Middle frontal gyrus (tissue), 1 donor: ENCODE data around the gene FOXL3.
"Not testable (repeated sequence)": the region's sequence is repeated elsewhere in the genome, so short reads cannot be mapped to it uniquely, and the experiment has no call there.

Source experiments
- DNase-seq: peaks from one replicate; pipeline ENCODE4 v3.0.0-alpha.2; 2015; ENCODE audit warnings: low spot score; ENCODE audit errors: extremely low spot score

Gene FOXL3

DNA sequence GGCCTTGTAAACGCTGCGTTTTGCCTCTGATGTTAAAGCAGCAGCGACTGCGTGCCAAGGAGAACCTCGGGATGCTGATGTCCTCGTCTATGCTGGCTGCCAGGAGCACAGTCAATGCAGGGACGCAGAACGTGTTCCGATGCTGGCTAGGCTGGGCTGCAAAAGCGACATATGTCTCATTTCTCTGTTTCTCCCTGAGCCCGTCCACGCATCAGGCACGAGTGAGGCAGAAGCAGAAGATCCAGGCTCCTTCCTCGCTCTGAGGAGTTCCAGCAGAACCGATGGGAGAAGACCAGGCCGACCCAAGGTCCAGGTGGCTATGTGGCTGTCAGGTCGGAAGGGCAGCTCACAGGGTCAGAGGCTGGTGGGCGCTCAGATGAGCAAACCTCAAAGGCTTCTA, 3.7 kb upstream of the FOXL3 start:
- DNase-seq = no peak

DNA sequence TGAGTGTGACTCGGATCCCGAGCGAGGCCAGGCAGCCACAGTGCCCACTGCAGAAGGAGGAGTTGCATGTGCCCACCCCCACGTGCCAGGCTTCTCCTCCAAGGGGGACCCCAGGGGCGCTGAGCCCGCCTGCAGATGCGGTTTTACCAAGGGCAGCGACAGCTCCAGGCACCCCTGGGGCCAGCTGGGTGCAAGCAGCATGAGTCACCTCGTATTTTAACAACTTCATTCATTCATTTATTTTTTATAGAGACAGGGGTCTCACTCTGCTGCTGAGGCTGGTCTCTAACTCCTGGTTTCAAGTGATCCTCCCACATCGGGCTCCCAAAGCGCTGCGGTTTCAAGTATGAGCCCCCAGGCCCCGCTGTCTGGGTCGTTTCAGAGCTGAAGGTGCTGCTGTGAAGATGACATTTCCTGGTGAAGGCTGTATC, 1.3 kb upstream of the FOXL3 start:
- DNase-seq = no peak

DNA sequence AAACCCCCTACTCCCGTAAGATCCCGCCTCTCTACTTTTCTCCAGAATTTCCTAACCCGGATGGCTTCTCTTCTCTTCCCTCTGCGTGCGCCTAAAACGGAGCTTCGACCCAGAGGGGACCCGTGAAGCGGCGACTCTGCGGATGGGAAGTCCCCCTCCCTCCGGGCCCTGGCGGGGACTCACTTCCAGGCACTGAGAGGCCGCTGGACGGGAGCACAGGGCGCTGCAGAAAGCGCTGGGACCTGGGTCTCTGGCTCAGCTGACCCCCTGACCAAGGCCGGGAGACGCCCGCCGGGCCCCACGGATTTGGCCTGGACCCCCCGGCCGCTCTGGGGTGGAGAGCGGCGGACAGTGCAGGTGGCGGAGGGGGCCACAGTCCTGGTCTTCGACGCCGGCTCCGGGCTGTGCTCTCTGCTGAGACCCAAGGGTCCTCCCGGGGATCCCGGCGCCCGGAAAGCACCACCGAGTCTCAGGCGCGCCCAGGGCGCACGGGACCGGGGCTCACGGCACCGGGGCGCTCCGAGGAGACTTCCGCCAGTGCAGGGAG, 688 bp upstream of the FOXL3 start:
- DNase-seq = no peak

DNA sequence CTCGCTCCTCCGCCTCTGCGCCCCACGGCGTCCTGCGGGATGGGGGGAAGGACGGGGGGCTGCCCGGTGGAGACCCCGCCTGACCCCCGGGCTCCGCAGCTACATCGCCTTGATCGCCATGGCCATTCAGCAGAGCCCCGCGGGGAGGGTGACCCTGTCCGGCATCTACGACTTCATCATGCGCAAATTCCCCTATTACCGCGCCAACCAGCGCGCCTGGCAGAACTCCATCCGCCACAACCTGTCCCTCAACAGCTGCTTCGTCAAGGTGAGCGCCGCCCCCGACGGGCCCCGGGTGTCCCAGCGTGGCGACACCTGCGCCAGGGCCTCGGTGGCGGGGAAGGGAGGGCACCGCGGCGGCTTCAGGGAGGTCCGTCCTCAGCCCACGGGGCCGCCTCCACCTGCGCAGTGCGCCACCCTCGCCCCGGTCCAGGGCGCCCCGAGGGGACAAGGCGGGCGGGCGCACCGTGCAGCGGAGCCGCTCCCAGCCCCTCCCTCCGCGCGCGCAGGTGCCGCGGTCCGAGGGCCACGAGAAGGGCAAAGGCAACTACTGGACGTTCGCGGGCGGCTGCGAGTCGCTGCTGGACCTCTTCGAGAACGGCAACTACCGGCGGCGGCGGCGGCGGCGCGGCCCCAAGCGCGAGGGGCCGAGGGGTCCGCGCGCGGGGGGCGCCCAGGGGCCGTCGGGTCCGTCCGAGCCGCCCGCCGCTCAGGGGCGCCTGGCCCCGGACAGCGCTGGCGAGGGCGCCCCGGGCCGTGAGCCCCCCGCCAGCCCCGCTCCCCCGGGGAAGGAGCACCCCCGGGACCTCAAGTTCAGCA, 793 bp downstream of the FOXL3 start:
- no peak for DNase-seq

DNA sequence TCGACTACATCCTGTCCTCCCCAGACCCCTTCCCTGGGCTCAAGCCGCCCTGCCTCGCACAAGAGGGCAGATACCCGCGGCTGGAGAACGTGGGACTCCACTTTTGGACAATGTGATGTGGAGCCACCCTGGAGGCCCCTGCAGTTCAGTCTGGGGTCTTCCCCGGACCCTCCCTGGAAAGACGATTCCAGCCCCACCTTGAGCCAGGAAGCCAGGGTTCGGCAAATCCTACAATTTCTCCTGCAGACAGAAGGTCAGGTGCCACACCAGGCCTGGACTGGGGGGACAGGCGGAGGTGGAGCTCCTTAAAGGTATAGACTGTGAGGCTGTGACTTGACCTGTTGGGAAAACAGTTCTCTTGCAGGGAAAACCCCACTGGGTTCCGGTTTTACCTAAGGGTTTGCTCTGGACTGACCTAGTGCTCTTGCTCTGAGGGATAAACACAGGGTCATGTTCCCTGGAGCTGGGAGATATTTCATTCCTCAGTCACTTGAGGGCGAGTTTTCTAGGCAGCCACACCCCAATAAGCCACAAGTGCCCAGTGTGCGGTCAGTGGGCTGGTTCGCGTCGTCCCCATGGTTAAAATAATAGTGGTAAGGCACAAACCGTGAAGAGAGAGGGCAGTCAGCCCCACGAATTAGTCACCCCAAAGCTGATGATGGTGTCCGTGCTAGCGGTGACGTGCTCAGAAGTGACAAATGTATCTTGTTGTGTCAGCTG, 1.6 kb downstream of the FOXL3 start:
- DNase-seq = no peak

DNA sequence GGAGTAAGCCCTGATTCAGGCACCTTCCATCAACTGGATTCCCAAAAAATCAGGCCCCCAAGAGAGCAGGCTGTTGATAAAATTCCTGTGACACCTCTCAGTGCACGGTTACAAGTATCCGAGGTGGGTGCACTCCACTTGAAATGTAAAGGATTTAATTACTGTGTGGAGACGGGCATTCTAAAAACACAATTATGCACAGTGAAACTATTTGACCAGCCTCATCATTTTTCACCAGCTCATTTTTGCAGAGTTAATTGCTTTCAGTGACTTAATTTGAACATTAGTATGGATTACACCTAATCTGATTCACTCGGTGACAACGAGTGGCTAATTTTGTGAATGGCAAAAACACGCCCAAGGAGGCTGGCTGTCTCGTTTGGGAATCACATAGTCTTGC, 2.3 kb downstream of the FOXL3 start:
- DNase-seq = no peak

DNA sequence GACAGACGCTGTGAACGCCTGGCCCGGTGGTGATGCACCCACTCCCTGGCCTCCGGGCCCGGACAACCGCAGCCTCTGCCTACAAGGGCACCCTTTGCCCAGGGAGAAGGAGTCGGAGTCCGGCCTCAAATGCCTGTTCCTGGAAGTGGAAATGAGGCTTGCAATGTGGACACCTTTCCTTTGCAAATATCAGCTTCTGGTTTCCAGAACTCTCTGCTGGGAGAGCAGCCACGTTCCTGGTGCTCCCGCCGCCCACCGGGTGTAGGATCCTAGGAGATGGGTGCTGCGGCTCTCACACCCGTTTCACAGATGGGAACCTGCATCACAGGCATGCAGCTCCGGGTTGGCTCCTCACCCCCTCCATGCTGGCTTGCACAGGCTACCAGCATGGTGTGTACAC, 2.9 kb downstream of the FOXL3 start:
- no peak for DNase-seq

DNA sequence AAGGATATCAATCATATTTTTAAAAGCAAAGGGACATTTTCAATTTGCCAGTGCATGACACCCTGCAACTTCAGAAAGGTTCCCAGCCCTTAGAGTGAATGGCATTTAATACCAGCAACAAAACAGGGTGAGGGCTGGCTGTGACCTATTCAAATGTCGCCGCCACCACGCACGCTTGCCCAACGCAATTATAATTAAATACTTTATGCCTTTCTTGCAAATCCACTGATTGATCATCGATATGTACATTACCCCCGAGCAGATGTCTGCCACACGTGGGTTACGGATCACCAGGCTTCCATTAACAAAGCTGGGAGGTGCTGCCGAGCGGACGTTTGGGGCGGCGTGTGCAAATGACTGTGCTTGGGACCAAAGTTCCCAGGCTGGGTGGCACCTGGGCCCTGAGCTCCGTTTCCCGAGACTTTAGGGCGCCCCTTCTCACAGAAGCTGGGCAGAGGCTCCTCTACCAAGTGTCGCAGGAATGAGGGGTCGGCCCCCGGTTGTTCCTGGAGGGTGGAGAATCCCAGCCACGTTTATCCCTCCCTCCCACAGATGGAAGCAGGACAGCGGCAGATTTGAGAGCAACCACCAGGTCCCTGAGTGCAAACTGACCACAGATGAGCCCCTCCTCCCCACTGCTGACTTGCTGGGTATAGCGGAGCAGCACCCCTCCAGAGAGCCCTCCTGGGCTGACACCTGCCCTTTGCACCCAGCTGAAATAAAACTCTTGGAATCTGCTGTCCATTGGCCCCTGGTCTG, 3.9 kb downstream of the FOXL3 start:
- no peak for DNase-seq

DNA sequence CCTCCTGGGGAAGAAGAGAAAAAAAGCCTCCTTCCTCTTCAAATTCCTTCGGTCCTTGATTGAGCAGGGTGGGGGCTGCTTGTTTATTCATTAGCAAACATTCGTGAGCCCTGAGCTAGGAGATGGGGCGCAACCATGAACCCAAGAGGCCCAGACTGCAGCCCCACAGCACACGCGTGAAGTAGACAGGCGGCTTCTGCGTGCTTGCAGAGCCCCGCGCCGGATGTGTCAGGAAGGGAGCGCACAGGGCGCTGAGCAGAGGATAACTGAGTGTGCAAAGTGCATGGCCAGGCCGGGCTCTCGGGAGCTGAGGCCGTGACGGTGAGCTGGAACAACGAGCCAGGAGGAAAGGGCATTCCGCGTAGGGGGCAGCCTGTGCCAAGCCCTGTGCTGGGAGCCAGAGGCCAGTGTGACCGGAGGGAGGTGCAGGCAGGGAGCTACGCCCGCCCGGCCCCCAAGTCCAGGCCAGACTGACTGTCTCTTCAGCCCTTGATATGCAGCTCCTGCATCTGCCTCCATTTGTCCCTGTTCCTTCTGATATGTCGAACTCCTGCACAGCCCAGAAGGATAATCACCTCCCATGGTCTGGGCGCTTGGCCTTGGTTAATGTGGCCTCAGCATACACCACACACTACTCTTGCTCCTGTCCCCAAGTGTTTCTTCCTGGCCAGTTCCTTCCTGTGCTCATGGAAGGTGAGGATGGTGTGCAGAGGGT, 4.6 kb downstream of the FOXL3 start:
- no peak for DNase-seq

DNA sequence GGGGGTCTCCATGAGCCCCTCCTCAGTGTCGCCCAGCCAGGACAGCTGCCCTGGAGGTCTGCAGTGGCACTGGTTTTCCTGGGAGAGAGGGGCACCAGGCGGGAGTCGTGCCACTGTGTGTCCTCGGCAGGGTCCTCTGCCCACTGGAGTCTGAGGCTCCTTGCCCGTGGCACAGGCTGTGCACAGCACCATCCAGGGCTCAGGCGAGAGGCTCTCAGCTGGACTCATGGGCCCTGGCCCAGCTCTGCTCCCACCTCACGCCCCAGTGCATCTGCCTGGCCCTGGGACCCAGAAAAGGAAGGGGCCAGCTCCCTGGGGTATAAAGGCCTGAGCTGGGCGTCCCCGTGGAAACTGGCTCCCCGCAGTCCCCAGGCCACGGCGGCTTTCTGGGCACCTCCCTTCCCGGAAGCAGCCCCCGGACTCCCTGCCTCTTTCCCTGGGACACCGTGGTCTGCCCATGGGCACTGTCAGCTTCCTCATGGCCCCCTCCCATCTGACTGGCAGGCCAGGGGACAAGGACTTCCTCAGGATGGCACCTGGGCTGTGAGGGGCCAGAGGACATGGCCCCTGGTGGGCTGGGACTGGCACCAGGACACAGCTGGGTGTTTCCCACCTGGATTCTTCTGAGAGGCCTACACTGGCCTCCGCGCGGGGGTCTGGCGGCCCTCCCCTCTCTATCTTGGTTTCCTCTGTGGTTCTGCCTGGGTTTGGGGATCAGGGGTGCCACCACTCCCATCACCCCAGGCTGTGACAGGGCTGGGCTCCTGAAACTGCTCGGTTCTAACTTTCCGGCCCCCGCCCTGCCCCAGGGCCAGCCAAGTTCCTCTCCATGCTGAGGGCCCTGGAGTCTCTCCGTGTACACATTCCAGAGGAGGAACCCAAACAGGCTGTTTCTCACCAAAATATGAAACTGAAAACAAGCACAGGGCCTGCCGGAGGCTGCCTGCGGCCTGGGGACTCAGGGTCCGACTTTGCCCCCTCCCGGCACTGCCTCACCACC, 5.5 kb downstream of the FOXL3 start:
- no peak for DNase-seq

DNA sequence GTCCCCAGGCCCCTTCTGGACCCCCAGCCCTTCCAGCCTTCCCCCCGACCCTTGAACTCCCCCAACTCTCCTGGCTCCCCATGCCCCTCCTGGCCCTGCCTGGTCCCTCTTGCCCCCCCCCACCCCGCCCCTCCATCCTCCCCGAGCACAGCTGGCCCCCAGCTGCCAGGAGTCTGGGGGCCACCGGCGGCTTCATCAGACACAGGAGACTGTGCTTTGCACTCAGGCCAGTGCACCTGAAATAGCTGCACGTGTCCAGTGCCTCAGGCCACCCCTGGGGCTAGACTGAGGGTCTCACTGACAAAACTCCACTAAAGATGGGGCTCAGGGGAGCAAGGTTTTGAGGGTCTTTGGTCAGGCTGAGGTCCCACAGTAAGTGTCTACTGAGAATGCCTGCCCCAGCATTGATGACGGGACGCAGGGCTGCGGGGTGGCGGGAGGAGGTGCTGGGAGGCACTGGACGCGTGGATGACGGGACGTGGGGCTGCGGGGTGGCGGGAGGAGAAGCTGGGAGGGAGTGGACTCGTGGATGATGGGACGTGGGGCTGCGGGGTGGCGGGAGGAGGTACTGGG, 6.5 kb downstream of the FOXL3 start:
- no peak for DNase-seq

DNA sequence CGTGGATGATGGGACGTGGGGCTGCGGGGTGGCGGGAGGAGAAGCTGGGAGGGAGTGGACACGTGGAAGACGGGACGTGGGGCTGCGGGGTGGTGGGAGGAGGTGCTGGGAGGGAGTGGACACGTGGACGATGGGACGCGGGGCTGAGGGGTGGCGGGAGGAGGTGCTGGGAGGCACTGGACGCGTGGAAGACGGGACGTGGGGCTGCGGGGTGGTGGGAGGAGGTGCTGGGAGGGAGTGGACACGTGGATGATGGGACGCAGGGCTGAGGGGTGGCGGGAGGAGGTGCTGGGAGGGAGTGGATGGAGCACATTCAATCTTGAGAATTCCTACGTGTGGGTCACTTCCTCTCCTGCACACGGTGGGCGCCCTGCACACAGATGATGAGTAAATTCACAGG, 7.2 kb downstream of the FOXL3 start:
- DNase-seq = not testable (repeated sequence)

DNA sequence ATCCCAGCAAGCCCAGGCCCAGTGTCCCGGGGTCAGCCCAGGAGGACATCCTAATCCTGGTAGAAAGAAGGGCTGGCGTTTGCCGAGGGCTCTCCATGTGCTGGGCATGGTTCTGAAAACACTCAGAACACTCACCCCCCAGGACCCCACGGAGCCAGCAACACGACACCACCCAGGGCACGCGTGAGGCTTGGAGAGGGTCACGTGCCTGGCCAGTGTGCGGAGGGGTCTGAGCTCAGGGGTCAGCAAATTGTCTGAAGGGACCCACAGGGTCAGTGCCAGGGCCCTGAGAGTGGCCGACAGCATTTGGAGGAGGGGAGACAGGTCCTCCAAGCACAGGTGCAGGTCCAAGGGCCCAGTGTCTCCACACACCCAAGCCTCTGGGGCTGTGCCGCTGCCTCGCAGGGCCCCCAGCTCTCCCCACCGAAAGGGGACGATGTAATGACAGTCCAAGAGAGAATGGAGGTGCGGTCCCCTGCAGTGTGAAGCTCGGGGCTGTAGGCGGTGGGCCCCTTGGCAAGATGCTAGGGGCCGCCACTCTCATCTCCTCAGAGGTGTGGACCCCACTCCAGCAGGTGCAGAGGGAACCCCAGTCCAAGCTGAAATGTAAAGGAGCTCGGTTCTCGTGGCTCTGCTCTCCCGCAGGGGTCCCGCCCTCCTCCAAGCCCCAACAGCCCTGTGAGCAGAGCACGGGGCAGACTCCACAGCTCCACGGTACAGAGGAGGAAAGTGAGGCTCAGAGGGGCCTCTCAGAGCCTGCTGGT, 7.8 kb downstream of the FOXL3 start:
- no peak for DNase-seq

DNA sequence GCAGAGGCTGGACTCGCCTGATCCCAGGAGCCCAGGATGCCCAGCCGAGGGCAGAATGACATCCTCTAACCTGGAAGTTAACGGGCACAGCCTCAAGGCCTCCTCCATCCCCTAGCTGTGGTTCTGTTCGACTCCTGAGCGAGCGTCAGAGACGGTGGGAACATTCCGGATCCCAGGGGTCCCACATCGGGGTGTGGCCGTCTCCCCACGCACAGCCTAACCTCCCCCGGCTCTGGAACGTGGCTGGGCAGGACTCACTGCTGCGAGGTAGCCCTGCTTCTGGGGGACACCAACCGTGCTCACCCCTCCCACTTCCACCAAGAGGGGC, 8.4 kb downstream of the FOXL3 start:
- DNase-seq = no peak

DNA sequence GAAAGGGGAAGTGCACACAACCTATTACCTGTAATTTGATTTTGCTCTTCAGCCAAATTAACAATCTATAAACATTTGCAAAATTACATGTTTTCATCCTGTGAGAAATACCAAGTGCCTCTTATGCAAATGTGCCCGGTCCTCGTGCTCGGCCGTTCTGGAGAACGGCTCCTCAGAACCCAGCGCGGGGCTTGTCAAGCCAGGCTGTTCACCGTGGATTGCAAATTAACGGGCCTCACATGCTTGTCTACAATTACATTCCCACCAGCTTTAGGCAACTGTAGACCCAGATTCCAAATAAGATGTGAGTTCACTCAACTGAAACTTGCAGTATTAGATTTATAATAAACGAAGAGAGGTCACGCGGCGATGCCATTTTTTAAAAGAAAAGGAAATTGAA, 8.8 kb downstream of the FOXL3 start:
- no peak for DNase-seq

DNA sequence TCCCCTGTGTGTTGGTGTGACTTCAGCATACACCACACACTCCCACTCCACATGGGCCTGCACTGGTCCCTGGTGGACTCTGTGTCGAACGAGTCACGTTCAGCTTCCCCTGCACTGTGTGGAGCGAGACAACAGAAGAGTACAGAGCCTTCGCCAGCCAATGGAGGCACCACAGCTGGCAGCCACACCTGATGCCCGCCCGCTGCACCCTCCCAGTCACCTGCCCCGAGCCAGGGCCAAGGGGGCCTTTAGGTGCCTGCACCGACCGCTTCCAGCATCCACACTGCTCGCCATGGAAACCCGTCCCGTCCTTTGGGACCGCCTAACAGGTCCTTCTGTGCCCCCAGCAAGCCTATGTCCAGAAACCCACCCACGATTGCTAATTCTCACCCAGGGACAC, 9.2 kb downstream of the FOXL3 start:
- DNase-seq = no peak

DNA sequence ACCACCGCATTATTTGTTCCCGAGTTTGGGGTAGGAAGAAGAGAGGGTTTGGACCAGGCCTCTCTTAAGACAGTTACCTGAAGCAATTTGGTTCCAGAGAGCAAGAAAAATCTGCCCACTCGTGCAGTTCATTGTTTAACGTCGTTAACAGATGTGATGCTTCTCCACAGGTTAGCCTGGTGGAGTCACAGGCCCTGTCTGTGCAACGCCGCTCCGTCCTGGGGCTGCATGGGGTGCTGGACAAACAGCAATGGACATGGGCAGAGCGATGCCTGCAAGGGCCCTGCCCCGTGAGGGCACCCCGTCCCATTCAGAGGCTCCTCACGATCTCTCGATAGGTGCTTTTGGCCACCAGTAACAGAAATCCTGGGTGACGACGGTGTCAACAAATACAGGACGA, 9.7 kb downstream of the FOXL3 start:
- no peak for DNase-seq

DNA sequence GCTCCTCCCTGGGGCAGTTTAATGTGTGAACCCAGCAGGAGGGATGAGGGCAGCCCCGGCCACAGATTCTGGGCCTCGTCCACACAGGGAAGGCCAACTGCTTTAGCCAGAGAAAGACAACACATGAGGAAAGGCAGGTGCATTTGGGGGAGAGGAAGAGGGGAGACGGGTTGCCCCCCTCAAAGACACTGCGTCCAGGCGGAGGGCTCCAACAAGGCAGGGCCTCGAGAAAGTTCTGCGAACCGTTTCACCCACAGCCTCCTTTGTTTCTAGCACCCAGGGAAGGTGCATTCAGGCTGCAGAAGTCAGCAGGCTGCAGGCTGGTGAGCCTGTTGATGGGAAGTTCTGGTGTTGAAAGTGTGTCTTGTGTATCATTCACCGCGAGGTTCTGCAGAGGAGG, 10.1 kb downstream of the FOXL3 start:
- no peak for DNase-seq
